ACHN (cell line): ENCODE data around the gene GJB6.

Experiments used
- DNase-seq: peaks from one replicate; pipeline ENCODE4 v3.0.0-alpha.2; 2015
- in situ Hi-C: cut with HindIII; loops from 2 replicates; pipeline ENCODE4 v1.10.0; 2017; ENCODE audit warnings: low sequenced_read_pairs, low pct_ligation_motif_present, low pct_unique_long_range_greater_than_20kb

The GJB6 gene

DNA sequence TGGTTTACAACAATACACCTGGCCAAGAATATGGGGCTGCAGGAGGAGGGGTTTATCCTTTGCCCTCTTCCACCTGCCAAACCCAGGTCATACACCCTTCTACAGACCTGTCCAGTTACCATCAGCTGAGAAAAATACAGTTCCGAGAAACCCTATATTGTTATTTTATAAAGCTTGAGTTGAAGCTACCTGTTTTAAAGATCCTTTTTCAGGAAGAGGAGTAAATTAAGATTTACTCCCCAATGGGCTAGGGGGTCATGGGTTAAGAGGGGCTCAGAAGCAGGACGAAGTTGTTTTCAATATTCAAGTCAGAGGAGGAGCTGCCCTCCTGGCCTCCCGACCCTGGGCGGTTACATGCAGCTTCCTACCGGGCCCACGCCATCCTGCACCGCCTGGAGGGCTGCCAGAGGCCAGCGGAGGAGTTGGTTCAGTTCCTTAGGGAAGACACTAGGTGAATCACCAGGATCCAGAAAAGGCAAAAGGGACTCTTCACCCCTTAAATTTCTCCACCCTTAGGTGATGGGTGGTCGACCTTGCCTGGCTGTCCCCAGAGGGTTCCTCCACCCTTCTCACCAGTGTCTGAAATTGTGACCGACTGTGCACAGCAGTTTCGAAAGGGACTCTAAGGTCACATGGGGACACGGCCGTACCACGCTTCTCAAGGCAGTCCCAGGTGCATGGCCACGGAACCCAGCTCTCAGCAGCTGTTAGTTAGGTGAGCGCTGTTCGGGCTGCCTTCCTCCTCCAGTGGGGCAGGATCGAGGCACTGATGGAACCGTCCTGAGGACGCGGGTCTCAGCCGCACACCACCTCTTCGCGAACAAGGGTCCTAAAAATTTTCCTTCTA lies 40.6 kb downstream of the GJB6 start:
- in situ Hi-C loops: no loop called here
- DNase-seq: peak; percentile 42

DNA sequence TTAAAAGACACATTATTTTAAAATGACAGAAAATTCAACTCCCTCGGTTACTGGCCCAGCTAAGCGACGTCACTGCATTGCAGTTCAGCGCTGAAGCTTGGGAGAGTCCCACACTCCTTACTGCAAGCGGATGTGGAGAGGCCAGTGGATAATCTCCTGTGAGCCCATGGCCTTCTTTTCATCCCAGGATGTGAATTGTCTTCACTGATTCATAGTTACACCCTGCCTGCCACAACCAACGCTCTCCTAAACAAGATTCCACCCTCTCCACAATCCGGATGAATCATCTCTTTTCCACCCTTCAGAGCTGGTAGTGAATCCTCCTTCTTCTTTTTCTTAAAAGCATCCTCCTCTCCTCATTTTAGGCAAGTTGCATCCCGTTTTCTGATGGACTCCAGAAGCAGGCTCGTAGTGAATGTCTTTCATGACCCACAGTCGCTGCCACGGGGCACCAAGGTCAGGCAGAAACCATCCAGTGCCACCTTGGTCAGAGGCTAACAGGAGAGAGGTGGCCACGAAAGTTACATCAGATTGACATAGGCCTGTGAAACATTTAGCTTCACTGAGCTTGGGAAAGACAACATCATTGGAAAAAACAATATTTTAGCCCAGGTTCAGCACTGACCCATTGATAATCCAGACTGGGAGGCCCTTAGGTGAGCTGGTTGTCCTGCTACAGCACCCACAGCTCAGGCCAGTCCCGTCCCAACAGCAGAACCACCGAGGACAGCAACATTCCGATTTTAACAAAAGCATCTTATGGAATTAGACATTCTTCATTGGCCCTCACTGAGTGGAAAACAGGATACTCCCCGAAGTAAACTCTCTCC lies 41.4 kb downstream of the GJB6 start:
- in situ Hi-C loops: no loop called here
- peak; percentile 57 for DNase-seq

DNA sequence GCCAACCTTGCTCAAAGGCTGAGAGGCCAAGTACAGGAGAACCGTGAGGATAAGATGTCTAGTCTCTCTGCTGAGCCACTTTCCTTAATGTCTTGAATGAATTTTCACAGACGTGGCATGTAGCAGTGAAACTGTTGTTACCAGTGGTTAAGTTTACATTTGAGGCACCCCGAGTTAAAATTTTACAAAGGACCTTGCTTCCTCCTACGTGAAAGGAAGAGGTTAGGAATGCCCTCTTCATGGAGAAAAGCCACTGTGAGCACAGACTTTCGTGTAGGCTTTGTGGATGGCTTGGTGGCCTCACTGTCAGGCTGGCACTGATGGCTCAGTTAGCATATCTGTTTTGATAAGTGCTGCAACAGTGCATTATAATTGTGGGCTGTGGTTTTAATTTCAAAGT lies 42.0 kb downstream of the GJB6 start:
- no peak for DNase-seq
- in situ Hi-C loops: no loop called here

DNA sequence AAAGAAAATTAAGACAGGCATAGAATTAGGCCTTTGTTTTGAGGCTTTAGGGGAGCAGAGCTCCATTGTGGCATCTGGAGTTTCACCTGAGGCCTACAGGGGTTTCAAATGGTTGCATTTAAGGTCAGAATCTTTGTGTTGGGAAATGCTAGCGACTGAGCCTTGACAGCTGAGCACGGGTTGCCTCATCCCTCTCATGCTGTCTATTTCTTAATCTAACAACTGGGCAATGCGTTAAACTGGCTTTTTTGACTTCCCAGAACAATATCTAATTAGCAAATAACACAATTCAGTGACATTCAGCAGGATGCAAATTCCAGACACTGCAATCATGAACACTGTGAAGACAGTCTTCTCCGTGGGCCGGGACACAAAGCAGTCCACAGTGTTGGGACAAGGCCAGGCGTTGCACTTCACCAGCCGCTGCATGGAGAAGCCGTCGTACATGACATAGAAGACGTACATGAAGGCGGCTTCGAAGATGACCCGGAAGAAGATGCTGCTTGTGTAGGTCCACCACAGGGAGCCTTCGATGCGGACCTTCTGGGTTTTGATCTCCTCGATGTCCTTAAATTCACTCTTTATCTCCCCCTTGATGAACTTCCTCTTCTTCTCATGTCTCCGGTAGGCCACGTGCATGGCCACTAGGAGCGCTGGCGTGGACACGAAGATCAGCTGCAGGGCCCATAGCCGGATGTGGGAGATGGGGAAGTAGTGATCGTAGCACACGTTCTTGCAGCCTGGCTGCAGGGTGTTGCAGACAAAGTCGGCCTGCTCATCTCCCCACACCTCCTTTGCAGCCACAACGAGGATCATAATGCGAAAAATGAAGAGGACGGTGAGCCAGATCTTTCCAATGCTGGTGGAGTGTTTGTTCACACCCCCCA lies 43.2 kb downstream of the GJB6 start:
- no peak for DNase-seq
- in situ Hi-C loops: no loop called here

DNA sequence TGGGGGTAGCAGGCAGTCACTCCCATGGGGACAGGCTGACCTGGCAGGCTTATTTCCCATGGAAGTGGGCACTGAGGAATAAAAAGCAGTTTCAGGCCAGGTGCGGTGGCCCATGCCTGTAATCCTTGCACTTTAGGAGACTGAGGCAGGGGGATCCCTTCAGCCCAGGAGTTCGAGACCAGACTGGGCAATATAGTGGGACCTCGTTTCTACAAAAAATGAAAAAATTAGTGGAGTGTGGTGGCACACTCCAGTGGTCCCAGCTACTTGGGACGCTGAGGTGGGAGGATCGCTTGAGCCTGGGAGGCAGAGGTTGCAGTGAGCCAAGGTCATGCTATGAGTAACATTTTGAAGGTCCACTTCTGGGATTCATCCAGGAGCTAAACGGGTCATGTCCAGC lies 45.3 kb downstream of the GJB6 start:
- DNase-seq: no peak
- in situ Hi-C loops: no loop called here

DNA sequence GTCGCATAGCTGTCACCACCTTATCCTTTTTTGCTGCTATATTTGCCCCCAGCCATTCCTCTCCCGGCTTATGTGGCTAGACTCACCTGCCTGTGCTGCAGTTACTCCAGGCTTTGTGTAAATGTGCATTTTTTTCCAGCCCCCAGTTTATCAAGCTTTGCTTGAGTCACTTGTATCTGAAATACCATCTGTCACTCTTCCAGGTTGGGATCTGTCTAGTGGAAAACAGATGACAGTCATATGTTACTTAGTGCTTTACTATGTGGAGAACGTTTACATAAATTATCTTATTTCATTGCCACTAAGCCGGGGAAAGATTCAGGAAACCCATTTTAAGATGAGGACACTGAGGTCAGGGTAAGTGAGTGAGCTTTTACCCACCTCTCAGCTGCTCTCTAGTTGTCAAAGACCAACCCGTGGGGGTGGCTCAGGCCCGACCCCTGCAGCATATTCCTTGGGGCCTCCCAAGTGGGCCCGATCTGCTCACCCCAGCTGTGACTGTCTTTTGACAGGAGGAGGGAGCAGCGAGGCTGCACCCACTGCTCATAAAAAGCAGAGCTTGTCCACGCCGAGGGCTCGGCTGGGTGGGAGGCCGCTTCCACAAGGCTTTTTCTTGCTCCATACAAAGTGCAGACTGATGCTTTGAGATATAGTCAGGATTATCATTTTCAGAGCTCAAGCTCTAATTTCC lies 46.6 kb downstream of the GJB6 start:
- in situ Hi-C loops: no loop called here
- no peak for DNase-seq

DNA sequence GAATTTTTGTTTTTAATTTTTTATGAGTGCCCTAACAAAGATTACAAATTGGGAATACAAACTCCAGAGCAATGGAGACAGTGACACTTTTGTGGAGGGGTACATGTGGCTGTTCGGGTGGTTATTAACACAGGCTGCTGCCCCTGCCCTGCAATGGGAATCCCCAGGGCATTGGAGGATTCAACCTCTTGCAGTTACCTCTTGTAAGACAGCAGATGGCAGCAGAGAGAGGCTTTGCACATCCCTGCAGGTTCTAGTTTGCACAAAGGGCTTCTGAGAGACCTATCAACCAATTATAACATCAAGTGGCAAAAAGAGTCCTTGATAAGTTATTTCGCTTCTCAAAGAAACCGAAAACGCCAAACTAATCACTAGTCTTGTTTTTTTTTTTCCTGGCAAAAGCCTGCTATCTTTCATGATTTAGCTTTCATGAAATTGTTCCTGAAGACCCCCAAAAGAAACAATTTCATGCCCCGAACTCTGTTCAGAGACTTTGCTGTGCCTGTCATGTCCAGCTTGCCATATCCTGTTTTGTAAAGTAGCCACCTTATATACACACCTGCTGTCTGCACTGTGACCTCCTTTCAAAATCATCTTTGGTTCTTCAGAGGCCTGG lies 49.8 kb downstream of the GJB6 start:
- in situ Hi-C loops: no loop called here
- DNase-seq: peak; percentile 70

DNA sequence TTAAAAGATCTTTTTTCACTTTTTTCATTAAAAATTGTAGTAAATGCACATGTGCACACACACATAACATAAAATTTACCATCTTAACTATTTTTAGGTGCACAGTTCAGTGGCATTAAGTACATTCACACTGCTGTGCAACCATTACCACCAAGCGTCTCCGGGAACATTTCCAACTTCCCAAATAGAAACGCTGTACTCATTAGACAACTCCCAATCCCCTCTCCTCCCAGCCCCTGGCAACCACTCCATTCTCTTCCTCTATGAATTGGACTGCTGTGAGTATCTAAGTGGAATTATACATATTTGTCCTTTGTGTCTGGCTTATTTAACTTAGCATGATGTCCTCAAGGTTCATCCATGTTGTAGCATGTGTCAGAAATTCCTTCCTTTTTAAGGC lies 50.9 kb downstream of the GJB6 start:
- no peak for DNase-seq
- in situ Hi-C loops: no loop called here

DNA sequence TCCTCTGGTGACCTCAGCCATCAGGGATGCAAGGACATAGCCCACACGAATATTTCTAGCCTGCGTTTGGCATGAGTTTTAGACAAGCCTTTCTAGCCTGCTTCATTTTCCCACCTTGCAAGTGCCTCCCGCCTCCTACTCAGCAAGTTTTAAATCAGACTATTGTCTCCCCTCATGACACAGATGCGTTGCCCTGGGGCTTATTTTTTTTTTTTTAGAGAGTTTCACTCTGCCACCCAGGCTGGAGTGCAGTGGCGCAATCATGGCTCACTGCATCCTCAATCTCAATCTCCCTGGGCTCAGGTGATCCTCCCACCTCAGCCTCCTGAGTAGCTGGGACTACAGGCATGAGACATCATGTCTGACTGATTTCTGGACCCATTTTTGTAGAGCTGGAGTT lies 54.0 kb downstream of the GJB6 start:
- in situ Hi-C loops: no loop called here
- no peak for DNase-seq

DNA sequence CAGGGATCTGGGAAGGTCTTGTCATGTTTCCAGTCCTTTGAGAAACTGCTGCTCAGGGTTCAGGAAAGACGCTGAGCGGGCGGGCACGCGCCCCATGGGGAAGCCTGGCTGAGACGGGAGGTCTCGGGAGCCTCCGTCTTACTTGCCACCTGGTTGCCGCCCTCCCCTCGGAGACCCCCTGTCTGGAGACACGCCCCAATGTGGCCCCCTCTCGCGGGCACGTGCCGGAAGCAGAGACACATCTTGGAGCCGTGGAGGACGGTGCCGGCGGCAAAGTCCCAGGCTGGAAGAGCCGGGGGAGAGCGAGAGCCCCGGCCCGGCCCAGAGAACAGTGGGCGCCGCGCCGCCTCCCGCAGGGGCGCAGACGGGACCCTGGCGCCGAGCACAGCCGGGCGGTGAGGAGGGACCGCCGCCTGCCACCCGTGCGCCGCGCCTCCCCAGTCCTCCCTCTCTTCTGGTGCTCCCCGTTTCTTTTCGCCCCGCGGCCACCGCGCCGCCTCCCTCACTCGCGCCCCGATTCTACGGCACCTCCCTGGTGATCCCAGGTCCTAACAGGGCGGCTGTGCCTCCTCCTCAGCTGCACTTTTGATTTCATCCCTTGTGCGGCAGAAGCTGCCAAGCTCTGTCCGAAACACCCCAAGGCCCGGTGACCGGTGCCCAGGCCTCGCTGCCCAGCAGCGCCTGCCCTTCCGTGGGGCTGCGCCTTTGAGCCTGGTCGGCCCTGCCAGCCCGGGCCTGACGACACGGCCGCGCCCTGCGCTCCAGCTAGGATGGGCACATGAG lies 54.9 kb downstream of the GJB6 start:
- in situ Hi-C loops: no loop called here
- no peak for DNase-seq

DNA sequence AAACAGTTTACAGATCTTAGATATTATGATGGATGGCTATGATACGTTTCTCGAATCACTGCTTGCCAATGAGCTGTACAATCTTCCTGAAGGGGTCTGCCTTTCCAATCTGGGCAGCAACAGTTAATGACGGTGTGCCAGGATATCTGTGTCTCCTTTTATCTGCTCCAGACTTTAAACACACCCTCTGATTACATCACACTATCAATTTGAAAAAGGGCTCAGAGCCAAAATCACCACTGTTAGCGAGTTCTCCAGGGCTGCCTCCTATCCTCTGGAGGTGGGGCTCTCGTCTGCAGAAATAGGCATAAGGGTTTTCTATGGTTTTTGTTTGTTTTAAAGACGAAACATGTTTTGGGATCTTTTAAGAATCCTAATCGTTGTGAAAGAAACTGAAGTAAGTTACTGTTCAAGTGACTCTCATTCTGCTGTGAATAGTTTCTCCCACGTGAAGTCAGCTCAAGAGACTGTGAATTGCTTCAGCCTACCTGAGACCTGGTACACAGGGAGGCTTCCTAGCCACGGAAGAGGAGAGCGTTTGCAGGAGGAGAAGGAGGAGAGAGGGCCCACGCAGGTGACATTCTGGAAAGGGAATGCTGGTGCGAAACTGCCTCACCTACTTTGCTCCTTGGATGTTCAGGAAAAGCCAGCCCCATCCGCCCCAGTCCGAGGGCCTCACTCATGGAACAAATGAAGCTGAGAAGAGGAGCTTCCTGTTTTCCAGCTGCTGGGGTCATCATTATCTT lies 56.0 kb downstream of the GJB6 start:
- no peak for DNase-seq
- in situ Hi-C loops: no loop called here

DNA sequence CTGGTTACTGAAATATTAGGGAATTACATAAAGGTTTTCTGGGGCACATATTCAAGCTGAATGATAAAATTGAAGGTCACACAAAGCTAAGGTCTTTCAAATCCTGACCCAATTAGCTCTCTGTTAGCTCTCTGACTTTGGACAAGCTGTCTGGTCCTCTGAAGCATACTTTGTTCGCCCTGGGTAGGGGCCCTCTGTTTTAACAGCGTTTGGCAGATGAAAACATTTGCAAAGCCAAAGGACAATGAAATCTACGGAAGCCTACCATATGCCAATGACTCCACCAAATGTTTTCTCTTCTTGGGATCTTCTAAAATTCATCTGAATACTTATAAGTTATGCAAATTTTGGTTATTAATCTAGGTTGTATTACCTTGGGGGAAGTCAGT lies 56.7 kb downstream of the GJB6 start:
- DNase-seq: no peak
- in situ Hi-C loops: no loop called here

DNA sequence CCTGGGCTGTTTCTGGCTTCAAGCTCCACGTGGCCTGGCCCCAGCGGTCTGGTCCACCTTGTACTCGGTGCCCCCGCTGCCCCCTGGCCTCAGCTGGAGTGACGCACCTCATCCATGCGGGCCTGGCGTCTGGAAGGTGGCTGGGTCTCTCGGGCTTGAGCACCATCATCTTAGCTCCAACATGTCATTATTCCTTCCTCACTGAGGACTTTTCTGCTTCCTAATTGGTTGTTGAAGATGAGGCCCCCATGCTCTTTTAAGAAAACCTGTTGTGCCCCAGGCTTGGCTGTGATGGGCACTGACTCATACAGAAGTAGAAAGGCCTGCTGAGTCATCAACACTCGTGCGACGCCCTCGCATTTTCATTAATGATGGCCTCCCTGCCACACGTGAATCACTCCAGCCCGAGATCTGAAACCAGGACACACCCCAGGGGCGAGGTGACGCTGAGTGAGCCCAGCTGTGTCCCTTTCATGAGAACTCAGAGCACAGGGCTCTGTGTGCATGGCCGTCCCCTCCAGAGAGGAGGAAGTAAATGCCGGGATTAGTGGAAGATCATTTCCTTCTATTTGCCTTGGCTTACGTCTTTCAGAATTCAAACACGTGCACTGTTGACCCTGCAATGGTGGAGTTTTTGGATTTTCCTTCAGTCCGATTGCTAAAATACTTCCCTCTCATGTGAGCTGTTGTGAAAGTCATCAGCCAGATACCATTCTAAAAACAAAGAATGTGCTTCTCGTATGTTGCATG lies 57.3 kb downstream of the GJB6 start:
- DNase-seq: peak; percentile 85
- in situ Hi-C loops: no loop called here

DNA sequence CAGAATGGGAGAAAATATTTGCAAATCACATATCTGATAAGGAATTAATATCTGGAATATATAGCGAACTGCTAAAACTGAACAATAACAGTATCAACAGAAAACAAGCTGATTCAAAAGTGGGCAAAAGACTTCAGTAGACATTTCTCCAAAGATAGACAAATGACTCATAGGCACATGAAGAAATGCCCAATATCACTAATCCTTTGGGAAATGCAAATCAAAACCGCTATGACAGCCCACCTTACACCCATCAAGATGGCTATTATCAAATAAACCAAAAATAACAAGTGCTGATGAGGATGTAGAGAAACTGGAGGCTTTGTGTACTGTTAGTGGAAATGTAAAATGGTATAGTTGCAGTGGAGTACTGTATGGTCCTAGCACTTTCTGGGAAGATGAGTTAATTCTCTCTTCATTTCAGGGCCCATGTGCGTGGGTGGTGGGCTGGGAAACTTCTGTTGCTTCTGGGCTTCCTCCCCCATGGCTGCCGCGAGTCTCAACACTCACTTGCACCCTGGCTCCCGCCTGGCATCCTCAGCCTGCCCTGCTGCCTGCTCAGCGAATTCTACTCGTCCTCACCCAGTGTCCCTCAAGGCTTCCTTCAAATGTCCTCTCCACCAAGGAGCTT lies 58.9 kb downstream of the GJB6 start:
- in situ Hi-C loops: no loop called here
- DNase-seq: no peak
